Muscle of back (tissue), 11 donors: ENCODE results near the gene COPRS. TPM values are rescaled to one million over a fixed set of nuclear protein-coding genes. Genes with fewer than 3 reads are reported as not detected.
"Not testable (repeated sequence)": the region's sequence is repeated elsewhere in the genome, so short reads cannot be mapped to it uniquely, and the experiment has no call there.

Experiments
- DNase-seq, 3 donors: peaks; one replicate each; pipeline versions ENCODE4 v3.0.0 to v3.0.0-alpha.2; 2013
- polyA plus RNA-seq, 10 donors: library from polyadenylated mRNA; unstranded; fragments of 120-200 nt; gene quantifications; one replicate each; pipeline ENCODE4 v1.2.1, GENCODE V29; 2013; ENCODE audit not compliant: insufficient read length in 10 of 10

Gene COPRS
- polyA plus RNA-seq, 10 donors, result 28.5 to 35.5 (median 33.5) TPM

GRCh38 chr17:31815212-31815730 is 43.8 kb downstream of the COPRS start:
- no peak for DNase-seq

- DNase-seq, result peak in 1 of 3 donors; percentile 44
Measured at GRCh38 chr17:31811101-31811500, 47.9 kb downstream of the COPRS start.

- not testable (repeated sequence) for DNase-seq
Measured at GRCh38 chr17:31809876-31810275, 49.2 kb downstream of the COPRS start.

GRCh38 chr17:31808521-31809050 is 50.5 kb downstream of the COPRS start:
- no peak for DNase-seq

- DNase-seq, result no peak
Measured at GRCh38 chr17:31807846-31808245, 51.2 kb downstream of the COPRS start.

- DNase-seq, result no peak
Measured at GRCh38 chr17:31806921-31807320, 52.1 kb downstream of the COPRS start.

- no peak for DNase-seq
Measured at GRCh38 chr17:31803494-31804213, 55.4 kb downstream of the COPRS start.

GRCh38 chr17:31802502-31802901 is 56.5 kb downstream of the COPRS start:
- DNase-seq, result no peak

Other genes with a start within 250 kb of the COPRS start
- 10 to 100 TPM; 35.8 to 64.6 (median 51.1) TPM for gene UTP6, start 42.5 kb upstream of the COPRS start, polyA plus RNA-seq
- 10 to 100 TPM; 17.1 to 26.5 (median 23.6) TPM for gene SUZ12, start 77.8 kb upstream of the COPRS start, polyA plus RNA-seq
- 10 to 100 TPM in 7 of 10 donors, 1 to 10 TPM in 3; 8.1 to 17.7 (median 10.9) TPM for gene LRRC37B, start 148.1 kb upstream of the COPRS start, polyA plus RNA-seq